ENCODE results near the gene COL18A1. TPM values are rescaled to one million over a fixed set of nuclear protein-coding genes. Genes with fewer than 3 reads are reported as not detected.

Gene COL18A1
- total and polyA plus RNA-seq, 9 of the 15 experiments (the other 6 are each of a cell fraction or from before 2014, with no cell fraction given): 0.14 to 16.4 (median 2.0) TPM

GRCh38 chr21:45497846-45498645 lies 93.1 kb downstream of the COL18A1 start (continued):
- no peak for TF ChIP-seq ZNF280B (CRISPR knock-in tag; IDR thresholded peaks at IDR 0.05)

- Histone ChIP-seq H3K27ac (ENCODE audit: extremely low read depth, low read depth, low read length) (no peak overlapping the region), H4K20me1 (replicated peaks; ENCODE audit: control insufficient read depth, insufficient read depth, low read length) (0 out of 2 replicates have a peak, but pooled peaks cover 4% of the 10 kb centered on the region), H3K9me1 (ENCODE audit: control insufficient read depth, insufficient read depth, low read length) (peaks cover 2% of the 10 kb centered on the region), H3K4me1 (replicated peaks in 1 of 2; ENCODE audit: control insufficient read depth in 2 of 2, insufficient read depth in 2 of 2, low read length in 2 of 2) (peaks cover 0 to 21% of the 10 kb centered on the region in 2 experiments; a peak in 2 of 5 replicates), H3K27me3 (ENCODE audit: control insufficient read depth in 2 of 2, insufficient read depth in 2 of 2, low read length in 2 of 2) (no peaks in the 10 kb centered on the region), H3K36me3 (ENCODE audit: control insufficient read depth, insufficient read depth, low read length) (0 out of 3 replicates have a peak, but pooled peaks cover 4% of the 10 kb centered on the region), H3K9ac (ENCODE audit: insufficient read depth in 1 of 2, low read depth in 2 of 2, low read length in 2 of 2) (no peak overlapping the region), H3K79me2 (ENCODE audit: control insufficient read depth, insufficient read depth, low read length) (no peaks in the 10 kb centered on the region), H3K4me3 (no peak overlapping the region), H3K9me3 (replicated peaks; ENCODE audit: control insufficient read depth, insufficient read depth, low read depth, low read length) (no peaks in the 10 kb centered on the region; the same call in 1 of the 2 replicates), H2AFZ (ENCODE audit: low read depth, low read length) (no peak overlapping the region), H3K4me2 (ENCODE audit: insufficient read depth, low read length) (no peak overlapping the region)
- CTCF ChIA-PET (ENCODE audit: low intra/inter-chr PET ratio): no interaction called here
- BruUV-seq (replicated peaks): no TSS peak
- intact Hi-C loops (cut with micrococcal nuclease): no loop called here
- 39% methylated on average over 9 of the region's 9 CpGs for WGBS (ENCODE audit: insufficient coverage, low coverage, missing lambda C conversion rate)
- in situ Hi-C loops (cut with MboI): no loop called here
- TF ChIP-seq ESRRA (IDR thresholded peaks at IDR 0.05; ENCODE audit: borderline replicate concordance, low read depth) (peak; percentile 67), RNF2 (IDR thresholded peaks at IDR 0.05) (no peak)
- TF ChIP-seq, protein P1, sequence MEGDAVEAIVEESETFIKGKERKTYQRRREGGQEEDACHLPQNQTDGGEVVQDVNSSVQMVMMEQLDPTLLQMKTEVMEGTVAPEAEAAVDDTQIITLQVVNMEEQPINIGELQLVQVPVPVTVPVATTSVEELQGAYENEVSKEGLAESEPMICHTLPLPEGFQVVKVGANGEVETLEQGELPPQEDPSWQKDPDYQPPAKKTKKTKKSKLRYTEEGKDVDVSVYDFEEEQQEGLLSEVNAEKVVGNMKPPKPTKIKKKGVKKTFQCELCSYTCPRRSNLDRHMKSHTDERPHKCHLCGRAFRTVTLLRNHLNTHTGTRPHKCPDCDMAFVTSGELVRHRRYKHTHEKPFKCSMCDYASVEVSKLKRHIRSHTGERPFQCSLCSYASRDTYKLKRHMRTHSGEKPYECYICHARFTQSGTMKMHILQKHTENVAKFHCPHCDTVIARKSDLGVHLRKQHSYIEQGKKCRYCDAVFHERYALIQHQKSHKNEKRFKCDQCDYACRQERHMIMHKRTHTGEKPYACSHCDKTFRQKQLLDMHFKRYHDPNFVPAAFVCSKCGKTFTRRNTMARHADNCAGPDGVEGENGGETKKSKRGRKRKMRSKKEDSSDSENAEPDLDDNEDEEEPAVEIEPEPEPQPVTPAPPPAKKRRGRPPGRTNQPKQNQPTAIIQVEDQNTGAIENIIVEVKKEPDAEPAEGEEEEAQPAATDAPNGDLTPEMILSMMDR (IDR thresholded peaks at IDR 0.05 in 2 of 3, conservative IDR thresholded peaks at IDR 0.05 in 1 of 3; ENCODE audit: insufficient read depth in 2 of 3, low read depth in 1 of 3, low read length in 3 of 3): peak in 1 of 3 experiments; percentile 17; a peak in 1 of 6 replicates
- TF ChIP-seq, protein P2, sequence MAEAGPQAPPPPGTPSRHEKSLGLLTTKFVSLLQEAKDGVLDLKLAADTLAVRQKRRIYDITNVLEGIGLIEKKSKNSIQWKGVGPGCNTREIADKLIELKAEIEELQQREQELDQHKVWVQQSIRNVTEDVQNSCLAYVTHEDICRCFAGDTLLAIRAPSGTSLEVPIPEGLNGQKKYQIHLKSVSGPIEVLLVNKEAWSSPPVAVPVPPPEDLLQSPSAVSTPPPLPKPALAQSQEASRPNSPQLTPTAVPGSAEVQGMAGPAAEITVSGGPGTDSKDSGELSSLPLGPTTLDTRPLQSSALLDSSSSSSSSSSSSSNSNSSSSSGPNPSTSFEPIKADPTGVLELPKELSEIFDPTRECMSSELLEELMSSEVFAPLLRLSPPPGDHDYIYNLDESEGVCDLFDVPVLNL (CRISPR knock-in tag; IDR thresholded peaks at IDR 0.05; ENCODE audit: low read depth): no peak
- POLR2A ChIA-PET: no interaction called here
- ATAC-seq (no peak), DNase-seq (ENCODE audit: extremely low read depth in 1 of 4, low spot score in 3 of 4) (no peak), FAIRE-seq (no peak)
Observed at GRCh38 chr21:45498646-45499000, 93.7 kb downstream of the COL18A1 start.
